ENCODE data around the gene BSN. TPM values are rescaled to one million over a fixed set of nuclear protein-coding genes. Genes with fewer than 3 reads are reported as not detected.

BSN gene
- total and polyA plus RNA-seq, 12 donors = 0.06 to 1.4 (median 0.62) TPM

DNA sequence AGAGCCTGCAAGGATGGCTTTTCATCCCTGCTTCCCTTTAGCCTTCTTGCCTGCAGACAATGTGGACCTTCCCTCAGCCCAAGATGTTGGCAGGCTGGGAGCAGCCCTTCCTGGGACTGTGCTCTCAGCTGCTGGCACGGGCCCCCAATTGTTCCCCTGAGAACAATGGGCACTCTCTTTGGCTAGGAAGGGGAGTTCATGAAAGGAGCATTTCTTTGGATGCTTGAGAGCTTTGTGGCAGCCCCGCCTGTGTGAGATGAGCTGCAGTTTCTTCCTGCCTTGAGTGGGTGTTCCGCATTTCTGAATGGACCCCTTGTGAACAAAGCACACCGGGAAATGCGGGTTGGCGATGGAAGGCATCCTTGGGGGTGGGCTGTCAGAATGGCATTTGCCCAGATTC lies 35.0 kb upstream of the BSN start:
- H3K4me1 ChIP-seq = peaks cover 2 to 43% (median 31%) of the 10 kb centered on the region in 9 donors
- no peaks in the 10 kb centered on the region for H3K27me3 ChIP-seq
- WGBS, 2 donors = 63 to 68% methylated on average over 6 of the region's 6 CpGs
- peaks cover 0 to 81% (median 13%) of the 10 kb centered on the region in 9 donors for H3K36me3 ChIP-seq
- no peak overlapping the region for H3K4me3 ChIP-seq
- H3K27ac ChIP-seq = peak overlapping the region in 1 of 10 donors; percentile 21
- no peaks in the 10 kb centered on the region for H3K9me3 ChIP-seq
- ATAC-seq (peak in 1 of 8 donors; percentile 8), DNase-seq (peak in 1 of 2 donors; percentile 21)
- intact Hi-C loops (cut with DNase I) = no loop called here
- TF ChIP-seq, protein P1, sequence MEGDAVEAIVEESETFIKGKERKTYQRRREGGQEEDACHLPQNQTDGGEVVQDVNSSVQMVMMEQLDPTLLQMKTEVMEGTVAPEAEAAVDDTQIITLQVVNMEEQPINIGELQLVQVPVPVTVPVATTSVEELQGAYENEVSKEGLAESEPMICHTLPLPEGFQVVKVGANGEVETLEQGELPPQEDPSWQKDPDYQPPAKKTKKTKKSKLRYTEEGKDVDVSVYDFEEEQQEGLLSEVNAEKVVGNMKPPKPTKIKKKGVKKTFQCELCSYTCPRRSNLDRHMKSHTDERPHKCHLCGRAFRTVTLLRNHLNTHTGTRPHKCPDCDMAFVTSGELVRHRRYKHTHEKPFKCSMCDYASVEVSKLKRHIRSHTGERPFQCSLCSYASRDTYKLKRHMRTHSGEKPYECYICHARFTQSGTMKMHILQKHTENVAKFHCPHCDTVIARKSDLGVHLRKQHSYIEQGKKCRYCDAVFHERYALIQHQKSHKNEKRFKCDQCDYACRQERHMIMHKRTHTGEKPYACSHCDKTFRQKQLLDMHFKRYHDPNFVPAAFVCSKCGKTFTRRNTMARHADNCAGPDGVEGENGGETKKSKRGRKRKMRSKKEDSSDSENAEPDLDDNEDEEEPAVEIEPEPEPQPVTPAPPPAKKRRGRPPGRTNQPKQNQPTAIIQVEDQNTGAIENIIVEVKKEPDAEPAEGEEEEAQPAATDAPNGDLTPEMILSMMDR (IDR thresholded peaks at IDR 0.05) = no peak

DNA sequence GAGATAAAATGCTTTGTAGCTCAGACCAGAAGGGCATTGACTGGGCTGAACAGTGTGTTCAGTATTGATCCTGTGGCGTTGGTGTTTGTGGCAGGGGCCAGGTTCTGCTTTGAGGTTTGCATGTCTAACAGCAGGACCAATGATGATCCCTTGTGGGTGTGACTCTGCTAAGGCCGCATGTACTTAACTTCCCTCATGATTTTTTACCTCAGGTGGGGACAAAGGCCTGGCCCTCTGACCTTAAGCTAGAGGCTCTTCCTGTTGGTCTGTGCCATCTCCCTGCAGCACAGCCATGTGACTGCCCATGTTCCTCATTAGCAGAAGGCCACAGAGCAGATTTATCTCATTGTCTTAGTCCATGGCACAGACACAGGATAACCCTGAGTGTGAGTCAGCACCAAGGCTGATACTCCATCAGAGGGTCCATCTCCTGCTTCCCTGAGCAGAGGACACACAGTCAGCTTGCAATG lies 34.3 kb upstream of the BSN start:
- H3K36me3 ChIP-seq = peaks cover 0 to 81% (median 13%) of the 10 kb centered on the region in 9 donors
- DNase-seq = no peak
- H3K27me3 ChIP-seq = no peaks in the 10 kb centered on the region
- no peaks in the 10 kb centered on the region for H3K9me3 ChIP-seq
- ATAC-seq = peak in 4 of 8 donors; percentile 4 to 38 (median 26)
- intact Hi-C loops (cut with DNase I) = no loop called here
- peaks cover 2 to 43% (median 31%) of the 10 kb centered on the region in 9 donors for H3K4me1 ChIP-seq
- peak overlapping the region in 1 of 10 donors; percentile 21 for H3K27ac ChIP-seq
- WGBS, 2 donors = 77 to 81% methylated on average over 2 of the region's 2 CpGs
- TF ChIP-seq, protein P1 (IDR thresholded peaks at IDR 0.05) = no peak
- H3K4me3 ChIP-seq = no peak overlapping the region

DNA sequence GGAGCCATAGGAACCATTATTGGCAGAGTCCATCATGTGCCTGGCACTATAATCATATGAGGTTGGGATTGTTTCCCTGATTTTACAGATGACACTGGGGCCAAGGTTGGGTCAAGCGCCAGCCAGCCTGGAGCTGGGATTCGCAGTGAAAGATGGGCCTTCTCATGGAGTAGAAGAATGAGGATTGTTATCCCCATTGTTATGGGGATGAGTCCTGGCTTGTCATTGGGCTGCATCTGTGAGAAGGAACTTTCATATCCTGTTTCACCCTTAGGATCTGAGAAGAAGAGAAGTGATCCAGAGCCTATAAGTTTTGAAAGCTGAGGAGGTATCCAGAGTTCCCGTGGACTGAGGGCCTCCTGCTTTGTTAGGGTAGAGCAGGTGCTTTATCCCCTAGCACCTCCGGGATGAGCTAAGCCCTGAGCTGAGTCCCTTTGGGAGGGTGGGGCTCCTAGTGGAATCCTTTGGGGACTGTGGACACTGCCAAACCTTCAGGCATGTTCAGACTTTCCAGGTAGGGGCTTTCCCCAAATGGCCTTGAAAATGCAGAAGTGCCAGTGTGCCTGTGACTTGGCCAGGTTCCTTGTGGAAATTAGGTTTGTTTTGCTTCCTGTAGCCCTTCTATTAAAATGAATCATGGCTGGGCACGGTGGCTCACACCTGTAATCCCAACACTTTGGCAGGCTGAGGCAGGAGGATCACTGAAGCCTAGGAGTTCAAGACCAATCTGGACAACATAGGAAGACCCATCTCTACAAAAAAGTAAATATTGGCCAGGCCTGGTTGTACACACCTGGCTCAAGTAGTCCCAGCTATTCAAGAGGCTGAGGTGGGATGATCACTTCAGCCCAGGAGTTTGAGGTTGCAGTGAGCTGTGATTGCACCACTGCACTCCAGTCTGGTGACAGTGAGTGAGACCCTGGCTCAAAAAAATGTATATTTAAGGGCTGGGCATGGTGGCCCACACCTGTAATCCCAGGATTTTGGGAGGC lies 30.2 kb upstream of the BSN start:
- no peak overlapping the region for H3K4me3 ChIP-seq
- intact Hi-C loops (cut with DNase I) = no loop called here
- TF ChIP-seq, protein P1 (IDR thresholded peaks at IDR 0.05) = no peak
- peaks cover 0 to 60% (median 5%) of the 10 kb centered on the region in 9 donors for H3K36me3 ChIP-seq
- H3K27ac ChIP-seq = no peak overlapping the region
- DNase-seq = no peak
- ATAC-seq = no peak
- H3K9me3 ChIP-seq = no peaks in the 10 kb centered on the region
- H3K4me1 ChIP-seq = peaks cover 2 to 21% (median 15%) of the 10 kb centered on the region in 9 donors
- WGBS, 2 donors = 87 to 89% methylated on average over 5 of the region's 5 CpGs
- H3K27me3 ChIP-seq = no peaks in the 10 kb centered on the region

DNA sequence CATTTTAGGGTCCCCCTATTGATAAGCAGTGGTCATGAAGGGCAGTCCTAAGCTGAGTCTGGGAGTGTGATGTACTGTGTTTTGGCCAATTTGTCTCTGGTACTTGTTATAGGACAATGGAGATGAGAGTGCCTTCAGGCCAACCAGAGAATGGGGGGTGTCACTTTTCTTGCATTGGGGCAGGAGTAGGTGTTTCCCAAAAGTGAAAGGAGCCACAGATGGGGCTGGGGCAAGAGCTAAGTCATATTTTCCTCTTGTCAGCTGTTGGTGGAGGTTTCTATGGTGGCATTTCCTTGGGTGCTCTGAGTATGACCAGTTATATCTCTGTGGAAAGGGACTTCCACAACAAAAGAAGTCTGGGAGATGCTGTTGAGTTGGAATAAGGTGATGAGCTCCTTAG lies 24.7 kb upstream of the BSN start:
- no peaks in the 10 kb centered on the region for H3K27me3 ChIP-seq

More for the DNA sequence above, 24.7 kb upstream of the BSN start:
- intact Hi-C loops (cut with DNase I) = no loop called here
- Histone ChIP-seq H3K4me1 (peaks cover 0 to 13% (median 0%) of the 10 kb centered on the region in 9 donors), H3K27ac (no peak overlapping the region), H3K4me3 (no peak overlapping the region), H3K36me3 (peaks cover 0 to 62% (median 31%) of the 10 kb centered on the region in 9 donors), H3K9me3 (no peaks in the 10 kb centered on the region)
- no peak for DNase-seq
- TF ChIP-seq, protein P1 (IDR thresholded peaks at IDR 0.05) = no peak
- ATAC-seq = no peak

All from heart right ventricle (tissue), 16 donors.